ENCODE data around the gene IL17RD. TPM values are rescaled to one million over a fixed set of nuclear protein-coding genes. Genes with fewer than 3 reads are reported as not detected.
A peak's percentile ranks its signal among the peaks of the same experiment; 100 is the strongest.
"Not testable (repeated sequence)": the region's sequence is repeated elsewhere in the genome, so short reads cannot be mapped to it uniquely, and the experiment has no call there.

IL17RD gene
- total RNA-seq, 1 experiment from 2014 or later = 0.10 TPM

- DNase-seq (ENCODE audit: low spot score) = no peak
Observed at GRCh38 chr3:57093971-57094535, 71.1 kb downstream of the IL17RD start.

DNA sequence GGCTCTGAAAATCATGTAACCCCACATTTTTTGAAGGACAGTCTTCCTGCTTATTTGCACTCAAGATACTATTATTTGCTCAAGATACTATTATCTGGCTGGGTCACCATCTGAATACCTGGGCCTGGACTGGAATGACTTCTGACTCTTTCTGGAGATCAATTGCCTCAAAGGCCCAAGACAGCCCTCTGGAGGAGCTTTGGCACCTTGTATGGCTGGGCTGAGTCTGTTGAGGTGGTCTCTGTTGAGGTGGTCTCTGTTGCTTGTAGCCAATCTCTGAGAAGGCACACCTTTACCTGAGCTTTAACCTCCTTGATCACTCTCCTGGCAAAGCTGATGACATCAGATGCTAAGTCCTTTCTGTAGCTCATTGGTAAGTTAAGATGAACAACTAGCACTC lies 71.7 kb downstream of the IL17RD start:
- DNase-seq (ENCODE audit: low spot score) = no peak

GRCh38 chr3:57091521-57092273 lies 73.5 kb downstream of the IL17RD start:
- no peak for DNase-seq (ENCODE audit: low spot score)

DNA sequence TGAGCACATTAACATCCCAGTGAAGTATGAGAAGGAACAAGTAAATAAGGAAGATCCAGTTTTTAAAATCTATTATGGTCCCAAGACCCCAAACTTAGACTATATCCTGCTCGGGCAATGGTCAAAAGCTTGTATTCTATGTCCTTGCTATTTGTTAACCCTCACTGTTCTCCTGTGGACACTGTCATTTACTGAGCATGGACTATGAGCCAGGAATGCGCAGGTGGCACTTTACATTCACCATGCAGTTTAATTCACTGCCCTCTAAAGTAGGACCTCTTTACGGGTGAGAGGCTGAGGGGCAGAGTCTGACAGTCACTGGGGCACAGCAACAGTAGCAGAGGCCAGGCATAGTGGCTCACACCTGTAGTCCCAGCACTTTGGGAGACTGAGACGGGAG lies 76.1 kb downstream of the IL17RD start:
- no peak for DNase-seq (ENCODE audit: low spot score)

GRCh38 chr3:57088503-57088902 lies 76.7 kb downstream of the IL17RD start:
- DNase-seq (ENCODE audit: low spot score) = no peak

DNA sequence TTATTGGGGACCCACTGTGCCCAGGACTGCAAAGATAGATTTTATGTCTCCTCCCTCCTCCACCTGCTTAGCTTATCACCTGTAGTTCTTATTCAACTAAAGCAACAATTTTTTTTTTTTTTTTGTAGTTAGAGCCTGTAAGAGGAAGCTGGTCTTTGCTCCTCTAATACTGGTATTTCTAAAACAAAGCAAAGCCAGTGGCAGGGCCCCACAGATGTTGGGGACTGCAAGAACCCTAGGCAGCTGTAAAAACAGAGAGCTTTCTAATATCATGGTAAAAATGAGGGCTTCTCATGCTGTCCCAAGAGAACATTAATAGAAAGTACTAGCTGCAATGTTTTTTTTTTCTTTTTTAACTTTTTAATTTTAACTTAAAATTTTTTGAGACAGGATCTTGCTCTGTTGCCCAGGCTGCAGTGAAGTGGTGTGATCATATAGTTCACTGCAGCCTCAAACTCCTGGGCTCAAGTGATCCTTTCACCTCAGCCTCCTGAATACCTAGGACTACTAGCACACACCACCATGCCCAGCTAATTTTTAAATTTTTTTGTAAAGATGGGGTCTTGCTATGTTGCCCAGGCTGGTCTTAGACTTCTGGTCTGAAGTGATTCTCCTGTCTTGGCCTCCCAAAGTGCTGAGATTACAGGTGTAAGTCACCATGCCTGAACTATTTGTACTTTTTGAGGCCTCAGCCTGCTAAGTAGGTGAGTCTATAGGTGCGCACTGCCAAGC lies 77.6 kb downstream of the IL17RD start:
- DNase-seq (ENCODE audit: low spot score) = no peak

DNA sequence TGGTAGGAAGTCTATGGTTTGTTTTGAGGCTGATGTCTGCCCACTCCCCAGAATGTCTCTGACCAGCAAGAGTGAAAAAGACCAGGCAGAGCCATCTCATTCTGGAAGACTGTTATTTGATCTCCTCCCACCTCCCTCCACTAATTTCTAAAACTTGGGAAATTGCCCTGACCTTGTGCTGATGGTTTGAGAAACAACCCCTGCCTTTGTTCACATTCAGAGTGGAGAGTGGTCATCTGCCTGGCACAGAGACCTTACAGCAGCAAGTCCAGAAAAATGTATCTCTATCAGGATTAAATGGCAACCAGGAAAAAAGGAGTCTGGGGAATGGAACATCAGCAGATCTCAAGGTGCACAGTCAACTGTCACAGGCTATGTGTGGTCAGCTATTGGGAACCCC lies 79.0 kb downstream of the IL17RD start:
- no peak for DNase-seq (ENCODE audit: low spot score)

- no peak for DNase-seq (ENCODE audit: low spot score)
Observed at GRCh38 chr3:57085211-57085610, 79.9 kb downstream of the IL17RD start.

- not testable (repeated sequence) for DNase-seq (ENCODE audit: low spot score)
Observed at GRCh38 chr3:57083266-57083995, 81.7 kb downstream of the IL17RD start.

DNA sequence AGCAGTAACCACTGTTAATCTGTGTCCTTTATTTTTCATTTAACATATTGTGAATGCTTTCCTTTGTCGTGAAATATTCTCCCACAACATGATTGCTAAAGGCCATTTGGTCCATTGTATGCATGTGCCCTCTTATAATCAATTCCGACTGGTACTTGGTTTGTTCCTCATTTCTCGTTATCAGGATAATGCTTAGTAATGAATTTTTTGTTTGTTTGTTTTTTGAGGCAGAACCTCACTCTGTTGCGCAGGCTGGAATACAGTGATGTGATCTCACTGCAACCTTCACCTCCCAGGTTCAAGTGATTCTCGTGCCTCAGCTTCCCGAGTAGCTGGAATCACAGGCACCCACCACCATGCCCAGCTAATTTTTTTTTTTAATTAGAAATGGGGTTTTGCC lies 82.7 kb downstream of the IL17RD start:
- no peak for DNase-seq (ENCODE audit: low spot score)

GRCh38 chr3:57081173-57081572 lies 84.0 kb downstream of the IL17RD start:
- no peak for DNase-seq (ENCODE audit: low spot score)

DNA sequence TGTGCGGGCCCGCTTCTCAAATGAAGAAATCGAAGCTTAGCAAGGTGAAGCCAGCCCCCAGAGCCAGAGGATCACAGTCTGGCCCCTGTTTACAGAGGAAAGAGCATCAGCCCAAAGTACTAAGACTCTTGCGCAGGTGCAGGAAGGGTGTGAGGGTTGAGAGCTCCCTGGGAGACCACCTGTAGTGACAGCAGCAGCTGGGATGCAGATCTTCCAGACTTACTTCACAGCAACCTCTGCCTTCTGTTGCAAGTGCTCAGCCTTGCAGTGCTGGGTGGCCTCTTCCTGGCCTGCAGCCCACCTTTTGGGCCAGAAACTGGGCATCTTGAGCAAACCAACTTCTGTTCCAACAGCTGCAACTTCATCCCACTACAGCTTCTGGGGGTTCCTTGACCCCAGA lies 85.0 kb downstream of the IL17RD start:
- DNase-seq (ENCODE audit: low spot score) = no peak

DNA sequence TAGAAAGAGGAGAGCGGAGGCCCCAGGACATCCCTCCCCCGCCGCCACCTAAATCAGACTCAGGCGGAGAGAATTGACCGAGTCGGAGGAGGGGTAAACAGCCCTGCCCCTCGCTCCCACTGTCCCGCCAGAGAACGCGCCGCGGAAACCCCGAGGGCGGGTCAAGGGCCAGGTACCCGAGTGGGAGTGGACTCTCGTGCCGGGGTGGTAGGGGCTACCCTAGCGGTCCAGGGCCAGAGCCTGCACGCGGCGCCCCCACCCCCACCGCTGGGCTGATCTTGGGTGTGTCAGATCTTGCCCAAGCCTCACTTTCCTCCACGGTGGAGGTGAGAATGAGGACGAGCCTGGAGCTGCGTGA lies 85.7 kb downstream of the IL17RD start:
- no peak for DNase-seq (ENCODE audit: low spot score)

DNA sequence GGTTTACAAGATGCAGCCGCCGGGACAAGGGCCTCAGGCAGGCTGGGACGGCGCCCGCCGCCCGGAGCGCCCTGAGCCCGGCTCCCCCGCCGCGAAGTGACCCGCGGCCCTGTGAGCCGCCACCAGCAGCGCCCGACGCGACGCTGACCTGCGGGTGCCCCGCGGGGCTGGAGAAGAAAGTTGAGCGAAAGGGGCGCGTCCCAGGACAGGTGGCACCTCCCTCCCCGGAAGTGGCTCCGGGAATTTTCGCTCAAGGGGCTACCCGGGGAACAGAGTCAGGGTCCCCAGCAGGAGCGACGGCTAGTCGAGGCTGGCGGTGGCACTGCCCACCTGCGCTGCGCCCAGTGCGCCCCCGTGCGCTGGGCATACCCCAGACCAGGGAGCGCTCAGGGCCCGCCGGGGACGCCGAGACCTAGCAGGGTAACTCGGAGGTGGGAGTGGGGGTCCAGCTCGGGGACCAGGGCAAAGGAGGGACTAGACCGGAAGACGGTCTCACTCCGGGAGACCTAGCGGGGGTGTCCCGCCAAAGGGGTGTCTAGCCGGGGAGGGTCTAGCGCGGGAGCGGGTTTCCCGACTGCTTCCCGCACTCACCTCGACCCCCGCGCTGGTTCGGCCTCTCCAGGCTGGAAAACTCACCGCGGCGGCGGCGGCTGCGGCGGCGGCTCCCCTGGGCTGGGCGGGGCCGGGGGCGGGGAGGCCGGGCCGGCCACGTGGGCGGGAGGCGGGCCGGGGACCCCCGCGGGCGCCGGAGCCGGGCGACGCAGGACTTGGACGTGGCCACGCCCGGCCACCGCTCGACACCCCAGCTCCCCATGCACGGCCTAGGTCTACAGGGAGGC lies 86.3 kb downstream of the IL17RD start:
- DNase-seq (ENCODE audit: low spot score) = peak; percentile 37

GRCh38 chr3:57078344-57078634 lies 86.9 kb downstream of the IL17RD start:
- peak; percentile 46 for DNase-seq (ENCODE audit: low spot score)

DNA sequence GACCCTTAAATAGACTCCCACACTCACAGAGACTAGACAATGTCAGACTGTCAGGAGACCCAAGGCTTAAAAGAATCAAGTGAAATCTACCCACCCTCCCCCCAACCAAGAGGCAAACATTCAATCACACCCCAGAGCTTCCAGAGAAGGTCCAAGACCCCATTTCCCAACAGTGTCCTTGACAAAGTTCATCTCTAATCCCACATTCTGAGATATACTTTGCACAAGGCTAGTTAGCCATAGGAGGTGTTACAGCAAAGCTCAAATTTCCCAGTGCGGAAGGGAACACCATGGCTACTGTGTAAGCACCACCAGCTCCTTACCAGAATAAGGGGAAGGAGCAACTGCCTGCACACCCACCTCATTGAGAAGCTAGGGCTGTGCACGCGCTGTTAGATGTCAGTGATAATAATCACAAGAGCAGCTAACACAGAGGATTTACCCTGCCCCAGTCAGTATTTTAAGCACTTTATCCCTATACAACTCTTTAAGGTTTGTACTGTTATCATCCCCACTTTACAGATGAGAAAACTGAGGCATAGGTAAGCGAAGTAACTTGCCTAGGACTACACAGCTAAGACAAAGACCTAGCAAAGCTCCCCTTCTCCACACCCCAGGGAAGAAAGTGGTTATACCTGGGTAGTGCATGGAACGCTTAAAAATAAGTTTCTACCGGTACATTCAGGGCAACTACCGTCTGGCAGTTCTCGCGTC lies 87.4 kb downstream of the IL17RD start:
- no peak for DNase-seq (ENCODE audit: low spot score)

GRCh38 chr3:57076422-57076951 lies 88.7 kb downstream of the IL17RD start:
- no peak for DNase-seq (ENCODE audit: low spot score)

DNA sequence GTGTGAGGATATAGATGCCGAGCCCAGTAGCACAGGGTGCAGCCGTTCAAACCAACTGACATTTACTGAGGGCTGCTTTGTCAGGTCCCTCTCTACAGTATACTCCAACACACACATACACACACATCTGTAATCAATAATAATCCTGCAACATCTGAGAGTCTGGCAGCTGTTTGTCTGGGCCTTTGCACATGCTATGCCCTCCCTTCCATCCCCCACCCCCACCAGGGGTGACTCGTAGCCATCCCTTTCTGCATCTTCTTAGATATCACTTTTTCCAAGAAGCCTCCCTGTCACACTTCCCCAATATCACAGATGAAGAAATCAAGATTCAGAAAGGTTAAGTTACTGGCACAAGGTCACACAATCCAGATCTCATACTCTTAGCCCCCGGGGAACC lies 91.0 kb downstream of the IL17RD start:
- no peak for DNase-seq (ENCODE audit: low spot score)

DNA sequence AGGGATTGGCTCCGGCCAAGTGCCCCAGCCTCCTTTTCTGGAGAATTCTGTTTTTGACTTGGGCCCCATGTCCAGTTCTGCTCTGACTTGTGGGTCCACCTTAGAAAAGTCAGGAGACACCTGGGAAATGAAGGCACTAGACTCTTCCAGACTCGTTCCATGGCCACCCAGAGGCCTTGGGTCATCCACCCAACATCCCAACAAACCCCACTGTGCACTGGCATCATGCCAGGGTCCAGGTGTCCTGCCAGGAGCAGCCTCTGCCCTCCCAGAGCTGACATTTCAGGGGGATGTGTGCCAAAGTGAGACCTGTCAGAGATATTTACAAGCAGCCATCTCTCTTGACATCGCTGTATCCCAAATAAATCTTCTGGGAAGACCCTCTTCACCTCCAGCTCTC lies 91.5 kb downstream of the IL17RD start:
- DNase-seq (ENCODE audit: low spot score) = no peak

DNA sequence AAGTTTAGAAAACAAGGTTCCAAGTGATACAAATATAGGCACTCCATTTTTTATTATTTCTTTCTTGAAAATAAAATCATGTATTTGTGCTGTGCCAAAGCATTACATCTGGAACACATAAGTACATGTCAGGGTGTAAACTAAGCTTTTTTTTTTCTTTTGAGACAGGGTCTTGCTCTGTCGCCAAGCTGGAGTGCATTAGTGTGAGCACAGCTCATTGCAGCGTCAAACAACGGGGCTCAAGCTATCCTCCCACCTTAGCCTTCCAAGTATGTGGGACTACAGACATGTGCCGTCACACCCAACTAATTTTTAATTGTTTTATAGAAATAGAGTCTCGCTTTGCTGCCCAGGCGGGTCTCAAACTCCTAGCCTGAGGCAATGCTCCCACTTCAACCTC lies 95.7 kb downstream of the IL17RD start:
- DNase-seq (ENCODE audit: low spot score) = no peak

Measured in HT-29 (cell line).